NCI-H1694 treated with DMSO at 0.1 percent for 48 hours (cell line): Measurements from ENCODE around the gene MAP1LC3A.
"Not testable (repeated sequence)": the region's sequence is repeated elsewhere in the genome, so short reads cannot be mapped to it uniquely, and the experiment has no call there.

Source experiments
- DNase-seq: peaks from one replicate; lab custom pipeline; 2025; lab: John Stamatoyannopoulos, UW

MAP1LC3A gene

GRCh38 chr20:34558320-34559218, at the start of gene MAP1LC3A:
MAP1LC3A (plus strand) TSS chr20:34558718; CDS start chr20:34558869, 151 bp downstream.
- DNase-seq = no peak

GRCh38 chr20:34510575-34510974, 47.9 kb upstream of the MAP1LC3A start:
- no peak for DNase-seq

- DNase-seq = no peak
Measured at GRCh38 chr20:34511891-34512265, 46.6 kb upstream of the MAP1LC3A start.

- DNase-seq = no peak
Measured at GRCh38 chr20:34512266-34512954, 46.1 kb upstream of the MAP1LC3A start.

GRCh38 chr20:34512955-34513419, 45.5 kb upstream of the MAP1LC3A start:
- no peak for DNase-seq

GRCh38 chr20:34514034-34514433, 44.5 kb upstream of the MAP1LC3A start:
- not testable (repeated sequence) for DNase-seq

GRCh38 chr20:34514897-34515483, 43.5 kb upstream of the MAP1LC3A start:
- DNase-seq = no peak

GRCh38 chr20:34515484-34516246, 42.9 kb upstream of the MAP1LC3A start:
- DNase-seq = peak; percentile 38

- peak; percentile 74 for DNase-seq
Measured at GRCh38 chr20:34516247-34517113, 42.0 kb upstream of the MAP1LC3A start, which contains the start of gene DYNLRB1. DYNLRB1 (plus strand) TSS chr20:34516422; CDS start chr20:34516459, 37 bp downstream.

GRCh38 chr20:34517114-34517505, 41.4 kb upstream of the MAP1LC3A start:
- no peak for DNase-seq

GRCh38 chr20:34518863-34519262, 39.7 kb upstream of the MAP1LC3A start:
- DNase-seq = not testable (repeated sequence)

GRCh38 chr20:34519841-34520240, 38.7 kb upstream of the MAP1LC3A start:
- not testable (repeated sequence) for DNase-seq

GRCh38 chr20:34522969-34523871, 35.3 kb upstream of the MAP1LC3A start:
- DNase-seq = no peak

GRCh38 chr20:34524426-34524825, 34.1 kb upstream of the MAP1LC3A start:
- no peak for DNase-seq

GRCh38 chr20:34525342-34525708, 33.2 kb upstream of the MAP1LC3A start:
- DNase-seq = no peak

- no peak for DNase-seq
Measured at GRCh38 chr20:34525709-34526416, 32.7 kb upstream of the MAP1LC3A start.

GRCh38 chr20:34526466-34526865, 32.1 kb upstream of the MAP1LC3A start:
- DNase-seq = no peak

GRCh38 chr20:34527016-34527415, 31.5 kb upstream of the MAP1LC3A start:
- no peak for DNase-seq

- no peak for DNase-seq
Measured at GRCh38 chr20:34528921-34529297, 29.6 kb upstream of the MAP1LC3A start.
